Hepatic stellate cell (primary cell): ENCODE results near the gene CNTN4.
"Not testable (repeated sequence)": the region's sequence is repeated elsewhere in the genome, so short reads cannot be mapped to it uniquely, and the experiment has no call there.

Source experiments
- DNase-seq: peaks from one replicate; pipeline ENCODE4 v3.0.0; 2011; ENCODE audit warnings: low spot score

Gene CNTN4

DNA sequence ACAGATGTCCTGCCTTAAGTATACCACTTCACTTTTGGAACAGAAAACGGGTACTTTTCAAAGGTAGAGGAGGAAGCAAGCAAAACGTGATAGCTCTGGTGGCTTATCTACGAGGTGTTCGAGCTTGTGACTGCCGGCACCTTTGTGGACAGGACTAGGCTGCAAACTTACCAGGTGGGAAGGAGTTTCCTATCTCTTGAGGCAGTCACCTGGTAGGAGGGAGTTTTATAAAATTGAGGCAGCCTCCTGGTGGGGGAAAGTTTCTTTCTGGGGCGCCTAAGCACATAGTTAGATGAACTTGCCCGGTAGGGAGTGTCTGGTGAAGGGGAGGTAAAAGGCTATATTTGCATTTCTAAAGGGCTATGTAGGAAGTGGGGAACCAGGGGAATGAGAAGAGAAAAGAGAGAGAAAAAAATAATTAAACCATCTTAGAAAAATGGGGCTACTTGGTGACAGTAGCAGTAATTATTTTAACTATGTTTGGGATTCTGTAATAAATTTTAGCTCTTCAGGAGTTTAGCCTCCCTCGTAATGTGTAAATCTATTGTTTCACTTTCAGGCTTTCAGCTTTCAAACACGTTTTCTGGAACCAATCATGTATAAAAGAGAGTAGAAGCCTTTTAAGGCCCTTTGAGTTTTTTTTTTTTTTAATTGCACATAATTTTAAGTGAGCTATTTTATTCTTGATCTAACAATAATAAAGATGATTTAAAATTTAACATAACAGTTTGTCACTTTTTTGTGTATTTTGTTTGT is 880.5 kb downstream of the CNTN4 start:
- DNase-seq = no peak

DNA sequence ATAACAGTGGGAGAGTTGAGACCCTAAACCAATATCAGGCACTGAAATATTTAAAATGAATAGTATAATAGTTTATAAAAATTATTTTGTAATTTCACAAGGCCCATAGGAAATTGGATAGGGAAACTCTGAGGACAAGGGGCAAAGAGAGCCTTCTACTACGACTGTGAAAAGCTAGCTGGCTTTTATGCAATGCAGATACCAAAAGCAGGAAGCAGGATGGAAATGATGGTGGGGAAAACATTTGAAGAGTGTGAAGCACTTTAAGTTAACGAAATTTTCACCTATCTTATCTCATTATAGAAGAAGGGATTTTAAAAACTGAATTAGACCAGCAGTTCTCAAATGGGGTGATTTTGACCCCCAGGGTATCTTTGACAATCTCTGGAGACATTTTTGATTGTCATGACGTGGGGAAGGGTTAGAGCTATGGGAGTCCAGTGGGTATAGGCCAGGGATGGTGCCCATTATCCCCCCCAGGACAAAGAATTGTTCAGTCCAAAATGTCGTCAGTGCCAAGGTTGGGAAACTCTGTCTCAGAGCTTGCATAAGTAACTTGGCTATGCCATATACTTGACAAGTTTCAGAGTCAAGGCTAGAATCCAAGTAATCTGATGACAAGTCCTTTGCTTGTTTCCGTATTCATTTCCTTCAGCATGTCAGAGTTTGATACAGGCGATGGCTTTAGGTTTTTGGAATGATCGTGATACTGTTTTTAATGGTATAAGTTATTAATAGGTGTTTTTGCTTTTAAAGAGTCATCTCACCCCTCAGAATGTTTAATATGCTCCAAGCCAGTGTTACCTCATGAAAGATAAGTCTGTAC is 885.6 kb downstream of the CNTN4 start:
- no peak for DNase-seq

- DNase-seq = no peak
Observed at GRCh38 chr3:2984831-2985220, 886.2 kb downstream of the CNTN4 start.

GRCh38 chr3:2985479-2985878 is 886.8 kb downstream of the CNTN4 start:
- no peak for DNase-seq

- no peak for DNase-seq
Observed at GRCh38 chr3:2992534-2992933, 893.9 kb downstream of the CNTN4 start.

DNA sequence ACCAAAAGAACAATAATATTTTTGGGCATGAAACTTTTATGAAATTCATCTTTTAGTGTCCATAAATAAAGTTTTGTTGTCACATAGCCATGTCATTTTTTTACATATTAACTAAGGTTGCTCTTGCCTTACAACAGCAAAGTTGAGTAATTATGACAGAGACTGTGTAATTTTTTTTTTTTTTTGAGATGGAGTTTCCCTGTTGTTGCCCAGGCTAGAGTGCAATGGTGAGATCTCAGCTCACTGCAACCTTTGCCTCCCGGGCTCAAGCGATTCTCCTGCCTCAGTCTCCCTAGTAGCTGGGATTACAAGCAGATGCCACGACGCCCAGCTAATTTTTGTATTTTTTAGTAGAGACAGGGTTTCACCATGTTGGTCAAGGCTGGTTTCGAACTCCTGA is 894.5 kb downstream of the CNTN4 start:
- not testable (repeated sequence) for DNase-seq

GRCh38 chr3:2993736-2994135 is 895.1 kb downstream of the CNTN4 start:
- DNase-seq = no peak

DNA sequence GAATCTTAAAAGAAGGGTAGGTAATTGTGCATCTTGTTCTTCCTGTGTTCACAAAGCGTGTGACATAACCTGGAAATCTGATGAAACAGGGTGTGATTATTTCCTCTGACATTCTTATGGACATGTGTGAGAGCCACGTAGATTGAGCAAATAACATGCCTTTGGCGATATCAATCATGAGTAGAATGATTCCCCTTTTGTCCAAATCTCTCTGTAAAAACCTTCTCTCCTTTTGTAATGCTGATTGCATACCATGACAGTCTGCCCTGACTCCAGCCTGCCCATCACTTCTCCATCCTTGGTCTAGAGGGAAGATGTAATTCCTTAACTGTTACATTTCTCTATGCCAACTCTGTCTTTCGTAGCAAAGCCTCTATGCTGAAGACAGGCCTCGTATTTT is 896.5 kb downstream of the CNTN4 start:
- DNase-seq = no peak

DNA sequence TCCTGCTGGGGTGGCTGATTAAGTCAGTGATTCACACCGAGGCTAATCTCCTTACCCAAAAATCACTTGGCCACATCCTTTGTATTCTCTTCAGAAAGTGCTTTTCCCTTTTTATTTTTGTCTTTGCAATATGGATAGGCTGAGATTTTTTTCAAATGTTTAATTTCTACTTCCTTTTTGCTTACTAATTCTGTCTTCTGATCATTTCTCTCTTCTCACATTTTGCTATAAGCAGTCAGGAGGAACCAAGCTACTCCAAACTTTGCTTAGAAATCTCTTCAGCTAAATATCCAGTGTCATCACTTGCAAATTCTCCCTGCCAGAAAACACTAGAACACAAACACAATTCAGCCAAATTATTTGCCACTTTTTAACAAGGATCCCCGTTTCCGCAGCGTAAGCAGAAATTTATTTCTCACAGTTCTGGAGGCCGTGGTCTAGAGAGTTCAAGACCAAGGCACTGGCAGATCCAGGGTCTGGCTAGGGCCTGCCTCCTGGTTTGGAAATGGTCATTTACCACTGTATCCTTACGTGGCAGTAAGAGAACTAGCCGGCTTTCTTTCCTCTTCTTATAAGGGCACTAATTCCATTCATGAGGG is 906.6 kb downstream of the CNTN4 start:
- no peak for DNase-seq

- no peak for DNase-seq
Observed at GRCh38 chr3:3013317-3014052, 914.8 kb downstream of the CNTN4 start.

GRCh38 chr3:3015185-3016089 is 916.8 kb downstream of the CNTN4 start:
- DNase-seq = no peak

- no peak for DNase-seq
Observed at GRCh38 chr3:3016226-3016625, 917.6 kb downstream of the CNTN4 start.

GRCh38 chr3:3020209-3020608 is 921.5 kb downstream of the CNTN4 start:
- DNase-seq = no peak

GRCh38 chr3:3023111-3023745 is 924.6 kb downstream of the CNTN4 start:
- no peak for DNase-seq

DNA sequence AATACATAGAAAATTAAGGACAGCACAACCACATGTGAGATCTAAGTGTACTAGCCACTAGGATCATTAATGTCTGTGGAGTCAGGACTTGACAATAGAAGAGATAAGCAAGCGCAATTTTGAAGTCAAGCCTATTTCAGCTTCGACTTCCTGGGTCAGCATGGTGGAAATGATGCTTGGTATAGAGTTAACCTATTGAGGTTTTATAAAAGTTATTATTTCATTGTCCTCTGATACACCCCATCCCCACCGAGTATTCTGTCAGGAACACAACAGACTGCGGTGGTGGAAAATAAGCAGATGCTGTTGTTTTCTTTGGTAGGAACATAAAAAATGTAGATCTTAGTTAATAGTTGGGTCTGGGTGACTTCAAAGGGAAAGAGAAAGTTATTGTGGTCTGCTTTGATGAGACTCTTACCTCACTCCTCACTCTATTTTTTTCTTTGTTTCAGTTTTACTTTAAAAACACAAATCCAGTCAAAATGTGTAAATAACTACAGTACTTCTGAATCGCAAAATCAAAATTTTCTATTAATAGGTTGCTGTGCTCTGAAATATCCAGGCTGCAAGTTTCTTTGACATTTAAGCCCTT is 929.4 kb downstream of the CNTN4 start:
- DNase-seq = no peak

DNA sequence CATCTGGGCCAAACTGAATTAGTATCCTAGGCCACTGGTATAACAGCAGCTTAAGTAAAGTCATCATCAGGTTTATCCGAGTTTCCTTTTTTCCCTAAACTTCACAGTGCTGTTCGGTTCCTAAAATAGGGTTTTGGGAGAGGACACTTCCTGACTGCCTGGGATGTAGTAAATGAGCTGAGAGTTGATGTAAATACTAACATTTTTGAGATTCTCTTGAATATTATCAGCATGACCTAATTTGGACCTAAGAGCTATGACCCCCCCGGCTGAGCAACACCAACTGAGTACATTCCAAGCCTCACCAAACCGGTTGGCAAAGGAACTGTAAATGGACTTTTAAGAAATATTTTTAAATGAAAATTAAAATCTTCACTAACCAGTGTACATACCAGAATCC is 932.7 kb downstream of the CNTN4 start:
- no peak for DNase-seq

GRCh38 chr3:3037156-3037555 is 938.5 kb downstream of the CNTN4 start:
- no peak for DNase-seq

GRCh38 chr3:3038201-3038991 is 939.7 kb downstream of the CNTN4 start:
- no peak for DNase-seq

GRCh38 chr3:3053974-3054373 is 955.3 kb downstream of the CNTN4 start:
- DNase-seq = no peak

- DNase-seq = no peak
Observed at GRCh38 chr3:3059645-3060044, 961.0 kb downstream of the CNTN4 start.
